Measurements from ENCODE around the gene TBC1D5.

Gene TBC1D5

DNA sequence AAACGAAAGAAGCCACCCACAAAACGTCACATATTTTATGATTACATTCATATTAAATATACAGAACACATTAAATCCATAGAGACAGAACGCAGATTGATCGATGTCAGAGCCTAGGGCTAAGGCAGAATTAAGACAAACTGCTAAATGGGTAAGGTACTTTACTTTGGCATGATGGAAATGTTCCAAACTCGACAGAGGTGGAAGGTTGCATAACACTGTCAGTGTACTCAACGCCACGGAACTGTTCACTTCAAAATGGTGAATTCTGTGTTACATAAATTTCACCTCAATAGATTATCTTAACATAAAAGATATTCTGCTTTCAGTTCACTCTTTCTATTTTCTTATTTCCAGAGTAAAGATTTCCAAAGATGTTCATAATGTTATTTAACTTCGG lies 158.4 kb downstream of the TBC1D5 start:
- DNase-seq = no peak

DNA sequence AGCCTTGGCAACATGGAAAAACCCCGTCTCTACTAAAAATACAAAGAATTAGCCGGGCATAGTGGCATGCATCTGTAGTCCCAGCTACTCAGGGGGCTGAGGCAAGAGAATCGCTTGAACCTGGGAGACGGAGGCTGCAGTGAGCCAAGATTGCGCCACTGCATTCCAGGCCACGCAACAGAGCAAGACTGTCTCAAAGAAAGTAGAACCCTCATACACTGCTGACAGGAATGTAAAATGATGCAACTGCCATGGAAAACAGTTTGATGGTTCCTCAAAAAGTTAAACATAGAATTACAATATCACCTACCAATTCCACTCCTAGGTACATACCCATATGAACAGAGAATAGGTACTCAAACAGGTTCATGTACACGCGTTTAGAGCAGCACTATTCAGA lies 158.9 kb downstream of the TBC1D5 start:
- no peak for DNase-seq

DNA sequence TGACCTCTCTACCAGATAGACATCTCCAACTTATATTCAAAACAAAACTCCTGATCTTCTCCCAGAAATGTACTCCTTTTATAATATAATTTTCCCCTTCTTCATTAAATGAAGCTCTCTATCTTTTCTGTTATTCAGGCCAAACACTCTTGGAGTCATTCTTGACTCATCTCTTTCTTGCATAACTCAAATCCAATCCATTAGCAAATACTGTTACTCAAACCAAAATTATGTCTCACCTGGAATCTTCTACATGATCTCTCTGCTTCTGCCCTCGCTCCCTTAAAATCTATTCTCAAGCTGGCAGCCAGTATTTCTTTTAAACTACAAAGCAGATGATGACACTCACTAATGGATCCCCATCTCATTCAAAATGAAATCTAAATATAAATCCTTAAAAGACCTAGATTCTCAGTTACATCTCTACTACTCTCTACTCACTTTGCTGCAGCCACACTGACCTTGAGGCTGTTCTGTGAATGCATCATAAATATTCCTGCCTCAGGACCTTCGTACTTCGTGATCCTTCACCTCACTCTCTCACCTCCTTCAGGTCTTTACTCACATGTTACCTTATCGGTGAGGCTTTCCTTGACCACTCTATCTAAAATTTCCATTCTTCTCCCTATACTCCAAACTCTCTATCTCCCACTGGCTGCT lies 160.9 kb downstream of the TBC1D5 start:
- no peak for DNase-seq

DNA sequence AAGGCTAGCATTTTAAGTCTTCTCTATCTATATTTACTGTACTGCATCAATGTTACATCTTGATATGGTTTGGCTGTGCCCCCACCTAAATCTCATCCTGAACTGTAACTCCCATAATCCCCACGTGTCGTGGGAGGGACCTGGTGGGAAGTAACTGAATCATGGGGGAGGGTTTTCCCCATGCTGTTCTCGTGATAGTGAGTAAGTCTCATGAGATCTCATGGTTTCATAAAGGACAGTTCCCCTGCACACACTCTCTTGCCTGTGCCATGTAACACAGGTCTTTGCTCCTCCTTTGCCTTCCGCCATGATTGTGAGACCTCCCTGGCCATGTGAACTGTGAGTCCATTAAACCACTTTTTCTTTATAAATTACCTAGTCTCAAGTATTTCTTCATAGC lies 161.5 kb downstream of the TBC1D5 start:
- DNase-seq = no peak

DNA sequence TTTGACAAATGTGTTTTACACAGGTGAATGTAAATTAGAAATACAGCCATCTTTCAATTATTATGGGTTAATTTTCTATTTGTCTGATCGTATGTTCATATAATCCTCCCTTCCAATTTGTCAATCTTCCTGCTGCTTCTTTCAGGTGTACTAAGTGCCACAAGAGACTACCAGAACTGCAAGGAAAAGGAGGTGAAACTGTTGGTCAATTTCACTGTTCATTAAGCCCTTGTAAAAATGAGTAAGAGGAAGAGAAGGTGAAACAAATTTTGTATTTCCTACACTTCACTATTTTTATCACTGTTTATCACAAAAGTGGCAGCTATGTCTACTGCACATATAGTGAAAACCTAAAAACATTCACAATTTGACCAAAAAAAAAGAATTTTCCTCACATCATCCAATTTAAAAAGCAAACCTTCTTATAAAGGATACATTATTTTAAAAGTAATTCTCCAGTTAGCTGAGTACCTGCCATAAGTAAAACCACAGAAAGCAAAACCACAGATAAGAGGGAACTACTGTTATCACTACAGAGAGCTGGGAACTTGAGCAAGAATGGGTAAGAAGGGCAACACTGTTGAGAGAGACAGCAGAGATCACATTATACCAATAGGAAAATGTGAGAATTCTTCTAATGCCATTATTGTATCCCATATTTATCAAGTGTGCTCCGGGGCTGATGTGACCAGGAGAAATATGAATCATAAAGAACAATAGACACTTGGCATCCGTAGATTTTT lies 163.0 kb downstream of the TBC1D5 start:
- DNase-seq = no peak

DNA sequence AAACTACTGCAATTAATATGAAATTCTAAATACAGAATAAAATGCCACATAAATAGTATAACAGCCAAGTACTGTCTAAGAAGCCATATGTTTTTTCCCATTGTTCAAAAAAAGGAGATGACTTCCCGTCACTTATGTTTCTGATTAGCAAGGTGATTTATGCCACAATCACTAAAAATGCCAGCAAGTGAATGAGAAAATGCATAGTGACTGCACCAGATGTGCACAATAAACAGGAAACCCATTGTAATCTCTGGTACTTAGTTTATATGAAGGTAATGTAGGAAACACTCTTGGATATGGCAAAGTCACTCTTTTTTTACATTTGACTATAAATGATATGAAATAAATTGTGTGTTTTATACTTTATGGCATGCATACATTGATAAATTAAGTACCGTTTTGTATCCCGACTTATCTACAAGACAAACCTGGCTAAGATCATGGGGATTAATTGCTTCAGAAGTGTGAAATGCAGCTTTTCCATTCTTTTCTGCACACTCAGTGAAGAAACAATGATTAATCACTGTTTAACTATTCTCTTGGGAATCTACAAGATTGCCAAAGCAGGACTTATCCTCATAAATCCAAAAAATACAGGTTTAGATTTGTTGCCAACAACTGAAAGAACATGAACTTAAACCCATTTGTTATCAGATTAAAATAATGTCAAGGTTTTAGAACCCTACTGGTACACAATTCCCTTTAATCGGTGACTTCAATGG lies 164.5 kb downstream of the TBC1D5 start:
- no peak for DNase-seq

DNA sequence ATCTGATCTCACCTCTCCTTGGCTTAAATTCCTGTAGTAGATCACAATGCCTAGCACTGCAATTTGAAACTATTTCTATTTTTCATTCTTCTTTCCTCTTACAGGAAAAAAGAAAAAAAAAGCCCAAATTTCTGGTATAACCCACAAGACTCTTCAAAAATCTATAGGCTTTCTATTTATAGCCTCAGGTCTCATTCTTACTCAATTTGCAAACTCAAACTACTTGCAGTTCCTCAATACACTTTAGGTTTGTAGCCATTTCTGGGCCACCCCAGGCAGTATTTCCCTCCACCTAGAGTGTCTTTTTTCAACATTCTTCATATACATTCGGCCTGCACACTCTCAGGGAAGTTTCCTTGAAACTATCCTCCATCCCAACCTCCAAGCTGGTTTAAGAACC lies 169.0 kb downstream of the TBC1D5 start:
- no peak for DNase-seq

DNA sequence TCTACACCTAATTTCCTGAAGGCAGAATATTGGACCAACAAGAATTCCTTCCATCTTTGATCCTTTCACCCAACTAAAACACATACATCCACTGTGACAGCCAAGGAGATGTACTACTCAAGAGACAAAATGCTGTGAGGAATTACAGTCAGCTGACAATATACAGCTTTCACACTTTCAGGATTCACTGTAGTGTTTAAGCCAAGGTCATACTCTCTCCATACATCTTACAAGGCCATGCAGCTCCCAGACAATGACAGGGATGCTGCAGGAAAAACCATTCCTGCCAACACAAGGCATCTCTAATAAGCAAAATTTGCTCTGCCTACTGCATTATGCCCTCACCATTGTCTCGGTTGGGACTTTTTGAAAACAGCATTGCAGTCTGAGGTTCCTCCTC lies 170.7 kb downstream of the TBC1D5 start:
- no peak for DNase-seq

DNA sequence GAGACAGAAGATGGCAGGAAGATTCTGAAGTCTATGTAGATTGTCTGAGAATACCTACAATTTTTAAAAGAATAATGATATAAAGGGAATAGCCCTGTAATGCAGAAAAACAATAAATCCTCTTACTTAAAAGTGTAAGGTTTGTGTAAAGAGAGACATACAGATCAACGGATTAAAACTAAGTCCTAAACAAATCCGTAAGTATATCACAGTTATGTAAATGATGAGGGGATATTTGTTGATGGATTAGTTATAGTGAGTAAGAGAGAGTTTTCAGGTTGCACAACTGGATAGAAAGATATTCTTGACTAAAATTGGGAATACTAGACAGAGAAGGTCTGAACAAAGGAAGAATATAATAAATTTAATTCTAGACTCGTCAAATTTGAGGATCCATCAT lies 179.6 kb downstream of the TBC1D5 start:
- DNase-seq = no peak

DNA sequence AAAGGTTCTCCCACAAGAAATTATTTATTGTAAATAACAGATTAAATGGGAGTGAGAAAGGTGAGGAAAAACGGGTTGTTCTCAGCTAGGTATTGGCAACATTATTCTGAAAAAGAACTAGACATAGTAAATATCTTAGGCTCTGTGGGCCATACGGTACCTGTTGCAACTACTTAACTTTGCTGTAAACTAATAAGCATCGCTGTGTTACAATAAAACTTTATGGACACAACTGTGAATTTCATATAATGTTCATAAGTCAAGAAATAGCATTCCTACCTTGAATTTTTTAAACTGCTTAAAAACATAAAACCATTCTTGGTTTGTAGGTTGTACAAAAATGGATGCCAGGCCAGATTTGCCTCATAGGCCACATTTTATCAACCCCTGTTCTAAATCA lies 183.9 kb downstream of the TBC1D5 start:
- no peak for DNase-seq

DNA sequence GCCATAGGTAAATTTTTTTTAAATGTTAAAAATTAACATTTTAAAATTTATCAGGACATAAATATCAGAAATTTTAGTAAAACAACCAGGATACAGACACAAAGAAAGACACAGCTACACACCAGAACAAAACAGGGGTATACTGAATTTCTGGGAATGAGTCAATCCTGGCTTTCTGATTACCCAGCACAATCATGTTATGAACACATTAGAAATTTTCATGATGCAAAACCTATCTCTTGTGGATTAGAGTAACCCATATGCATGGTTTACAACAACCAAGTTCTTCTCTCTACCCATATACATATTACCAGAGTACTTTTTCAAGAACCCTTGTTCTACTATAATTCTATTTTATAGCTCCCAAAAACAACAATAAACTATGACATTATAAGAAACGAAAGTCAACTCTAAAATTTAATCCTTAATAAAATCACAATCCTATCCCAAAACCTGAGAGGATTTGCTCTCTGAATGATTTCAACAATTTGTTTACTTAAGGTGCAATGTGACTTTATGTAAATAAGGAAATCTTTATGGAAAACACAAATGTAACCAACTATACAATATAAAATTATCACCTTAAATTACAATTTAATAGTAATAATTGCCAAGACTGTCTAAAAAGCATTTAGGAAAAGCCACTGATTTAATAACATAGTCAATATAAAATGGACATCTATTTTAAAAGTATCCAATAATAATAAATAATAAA lies 184.5 kb downstream of the TBC1D5 start:
- DNase-seq = no peak

DNA sequence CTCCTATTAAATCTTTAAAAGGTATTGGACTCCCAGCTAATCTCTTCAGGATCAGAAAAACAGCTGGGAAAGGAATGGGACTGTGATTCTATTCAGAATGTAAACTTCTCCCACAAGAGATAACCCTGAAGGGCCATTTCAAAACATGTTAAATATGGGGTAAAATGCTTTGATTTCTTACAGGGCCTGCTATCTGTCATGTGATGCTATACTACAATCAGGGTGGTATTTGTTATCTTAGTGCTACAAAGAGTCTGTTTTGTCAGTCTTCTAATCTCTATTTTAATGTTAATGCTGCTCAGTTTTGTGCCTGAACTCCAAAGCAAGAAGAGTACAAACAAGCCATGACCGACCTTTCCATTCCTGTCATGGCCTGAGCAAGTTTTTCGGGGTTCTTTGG lies 186.9 kb downstream of the TBC1D5 start:
- DNase-seq = no peak

DNA sequence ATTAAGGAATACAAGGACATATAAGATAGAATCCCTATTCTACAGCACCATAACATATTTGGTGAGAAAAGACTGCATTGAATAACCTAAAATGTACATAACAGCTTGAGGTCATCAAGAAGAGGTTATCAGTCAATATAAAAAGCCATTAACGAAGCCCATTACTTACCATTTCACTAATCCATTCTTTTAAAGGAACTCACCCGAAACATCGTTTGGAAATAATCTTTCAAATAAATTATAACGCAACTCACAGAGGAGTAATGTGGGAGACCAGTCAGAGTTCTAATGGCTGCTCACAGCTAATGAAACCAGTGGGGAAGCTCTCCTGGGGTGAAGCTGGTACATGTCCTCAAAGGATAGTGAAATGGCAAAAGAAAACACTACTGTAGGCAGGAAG lies 188.4 kb downstream of the TBC1D5 start:
- no peak for DNase-seq

DNA sequence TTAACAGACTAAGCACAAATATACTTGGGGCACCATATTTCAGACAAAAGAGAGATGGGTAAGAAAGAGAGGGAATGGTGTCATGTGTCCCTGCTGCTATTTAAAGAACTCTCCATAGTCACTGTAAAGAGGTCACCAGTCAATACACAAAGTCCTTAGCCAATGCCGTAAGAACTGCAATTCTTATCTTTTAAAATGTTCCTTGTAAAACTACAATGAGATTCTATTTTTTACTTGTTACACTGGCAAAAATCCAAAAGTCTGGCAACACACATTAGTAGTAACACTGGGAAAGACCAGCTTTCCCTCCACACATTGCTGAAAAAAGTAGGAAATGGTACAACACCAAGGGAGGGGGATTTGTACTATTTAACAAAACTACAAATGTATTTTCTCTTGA lies 189.4 kb downstream of the TBC1D5 start:
- no peak for DNase-seq

DNA sequence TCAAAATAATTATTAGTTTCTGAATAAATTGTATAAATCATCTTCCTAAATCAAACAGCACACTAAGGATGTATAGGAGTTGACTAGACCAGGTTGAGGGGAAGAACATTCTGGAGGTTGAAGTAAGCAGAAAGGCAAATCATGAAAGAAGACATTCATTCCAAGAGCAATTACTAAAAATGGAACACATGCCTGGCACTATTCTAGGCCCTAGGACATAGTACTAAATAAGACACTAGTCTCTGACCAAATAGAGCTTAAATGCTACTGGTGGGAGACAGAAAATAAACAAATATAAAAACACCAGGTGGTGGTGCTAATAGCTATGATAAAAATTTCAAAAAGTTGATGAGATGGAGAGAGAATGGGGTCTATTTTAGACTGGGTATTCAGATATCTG lies 190.1 kb downstream of the TBC1D5 start:
- no peak for DNase-seq

DNA sequence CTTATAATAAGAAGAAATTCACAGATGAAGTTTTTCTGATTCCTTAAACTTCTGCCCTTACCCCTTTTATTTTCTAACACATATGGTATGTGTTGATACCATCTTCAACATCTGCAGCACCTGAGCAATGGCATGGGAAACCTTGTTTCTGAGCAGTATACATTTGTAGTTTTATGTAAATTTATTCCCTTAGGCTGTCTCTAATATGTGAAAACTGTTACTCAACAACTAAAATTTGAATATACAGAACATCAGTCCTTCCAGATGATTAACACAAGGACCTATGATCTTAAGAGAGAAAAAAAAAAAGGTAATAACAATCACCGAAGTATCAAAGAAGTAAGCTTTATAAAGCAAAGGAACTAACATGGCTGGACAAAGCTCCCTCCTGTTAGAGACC lies 190.5 kb downstream of the TBC1D5 start:
- no peak for DNase-seq

DNA sequence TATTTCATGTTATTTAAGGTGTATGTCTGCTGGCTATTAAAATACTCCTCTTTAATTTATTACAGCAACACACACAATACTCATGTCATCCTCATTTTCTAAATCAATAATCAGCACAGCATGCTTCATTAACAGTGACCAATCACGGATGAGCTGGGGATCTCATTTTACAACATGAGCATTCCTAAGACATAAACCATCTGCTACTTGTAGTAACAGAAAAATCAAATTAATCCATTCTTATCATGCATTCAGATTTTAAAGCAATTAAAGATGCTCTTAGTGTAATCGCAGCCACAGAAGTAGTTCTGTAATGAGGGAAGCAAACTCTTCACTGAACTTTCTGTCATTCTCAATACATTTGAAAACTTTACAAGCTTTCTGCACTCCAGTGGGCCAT lies 191.1 kb downstream of the TBC1D5 start:
- no peak for DNase-seq

DNA sequence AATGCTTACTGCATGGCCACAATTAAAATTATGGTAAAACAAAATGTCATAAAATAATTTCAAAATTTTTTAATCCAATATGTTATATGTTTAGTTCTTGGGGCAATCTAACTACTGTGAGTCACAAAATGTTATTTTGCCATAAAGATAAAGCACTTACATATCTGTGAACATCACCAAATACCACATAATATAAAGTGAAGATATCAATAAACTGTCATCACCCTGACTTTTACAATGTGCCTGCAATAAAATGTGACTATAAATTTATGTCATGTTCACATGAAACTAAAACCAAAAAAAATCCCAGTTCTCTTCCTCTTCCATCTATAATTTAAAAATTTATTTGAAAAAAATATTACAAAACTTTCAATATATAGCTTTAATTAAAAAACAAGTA lies 191.8 kb downstream of the TBC1D5 start:
- DNase-seq = no peak

DNA sequence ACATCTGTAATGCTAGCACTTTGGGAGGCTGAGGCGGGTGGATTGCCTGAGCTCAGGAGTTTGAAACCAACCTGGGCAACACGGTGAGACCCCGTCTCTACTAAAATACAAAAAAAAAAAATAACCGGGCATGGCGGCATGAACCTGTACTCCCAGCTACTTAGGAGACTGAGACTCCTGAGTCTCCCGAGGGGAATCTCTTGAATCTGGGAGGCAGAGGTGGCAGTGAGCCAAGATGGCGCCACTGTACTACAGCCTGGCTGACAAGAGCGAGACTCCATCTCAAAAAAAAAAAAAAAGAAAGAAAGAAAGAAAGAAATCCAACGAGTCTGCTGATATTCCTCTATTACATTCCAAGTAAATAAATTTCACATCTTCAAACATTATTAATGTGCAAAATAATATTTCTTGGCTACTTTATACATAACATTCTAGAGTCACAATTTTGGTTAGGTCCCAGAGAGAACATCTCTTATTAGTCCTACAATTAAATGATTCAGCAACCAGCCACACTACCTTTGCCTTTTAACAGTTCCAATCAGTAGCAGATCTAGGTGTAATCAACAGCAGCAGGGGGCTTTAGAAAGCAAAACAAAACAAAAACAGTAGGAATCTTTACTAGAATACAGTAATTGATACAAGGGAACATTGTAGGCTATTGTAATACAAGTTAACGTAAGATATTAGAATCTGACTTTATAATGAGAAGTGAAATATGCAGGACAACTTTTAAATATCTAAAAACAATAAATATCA lies 195.8 kb downstream of the TBC1D5 start:
- DNase-seq = no peak

DNA sequence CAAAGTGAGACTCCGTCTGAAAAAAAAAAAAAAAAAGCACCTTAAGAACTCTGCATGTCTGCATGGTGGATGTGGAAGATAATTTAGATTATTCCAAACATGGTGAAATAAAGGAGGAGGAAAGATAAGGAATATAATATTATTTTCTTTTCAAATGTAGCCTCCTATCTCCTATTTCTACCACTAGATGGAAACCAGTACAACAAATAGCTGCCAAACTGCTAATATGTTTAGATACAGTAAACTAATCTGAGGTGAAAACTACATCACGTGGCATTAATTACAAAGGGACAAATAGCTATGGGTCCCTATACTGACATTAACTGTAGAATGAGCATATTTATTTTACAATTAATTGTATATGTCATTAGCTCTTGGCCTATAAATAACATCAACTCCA lies 197.8 kb downstream of the TBC1D5 start:
- DNase-seq = no peak

DNA sequence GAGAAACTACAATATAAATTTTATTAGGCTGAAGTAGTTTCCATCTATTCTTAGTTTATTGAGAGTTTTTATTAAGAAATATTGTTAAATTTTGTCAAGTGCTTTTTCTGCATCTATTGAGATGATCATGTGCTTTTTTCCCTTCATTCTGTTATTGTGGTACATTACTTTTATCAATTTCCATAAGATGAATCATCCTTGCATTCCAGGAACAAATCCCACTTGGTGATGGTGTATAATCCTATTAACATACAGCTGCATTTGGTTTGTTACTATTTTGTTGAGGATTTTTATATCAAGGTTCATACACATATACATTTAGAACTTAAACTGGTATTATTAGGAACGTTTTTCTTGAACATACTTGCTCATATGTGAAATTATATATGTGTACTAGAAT lies 199.8 kb downstream of the TBC1D5 start:
- DNase-seq = no peak

DNA sequence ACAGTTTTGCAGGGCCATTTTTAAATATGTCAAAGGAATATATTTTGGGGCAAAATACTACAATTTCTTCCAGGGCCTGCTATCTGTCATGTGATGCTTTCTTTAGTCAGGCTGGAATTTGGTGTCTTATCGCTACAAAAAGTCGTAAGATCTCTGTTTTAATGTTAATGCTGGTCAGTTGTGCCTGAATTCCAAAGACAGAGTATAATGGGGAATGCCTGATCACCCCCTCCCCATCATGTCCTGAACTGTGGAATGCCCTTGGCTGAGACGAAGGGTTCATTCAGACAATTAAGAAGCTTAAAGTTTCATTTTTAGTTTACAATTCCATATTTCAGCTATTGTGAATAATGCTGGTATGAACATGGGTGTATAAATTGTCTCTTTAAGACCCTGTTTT lies 203.0 kb downstream of the TBC1D5 start:
- no peak for DNase-seq

DNA sequence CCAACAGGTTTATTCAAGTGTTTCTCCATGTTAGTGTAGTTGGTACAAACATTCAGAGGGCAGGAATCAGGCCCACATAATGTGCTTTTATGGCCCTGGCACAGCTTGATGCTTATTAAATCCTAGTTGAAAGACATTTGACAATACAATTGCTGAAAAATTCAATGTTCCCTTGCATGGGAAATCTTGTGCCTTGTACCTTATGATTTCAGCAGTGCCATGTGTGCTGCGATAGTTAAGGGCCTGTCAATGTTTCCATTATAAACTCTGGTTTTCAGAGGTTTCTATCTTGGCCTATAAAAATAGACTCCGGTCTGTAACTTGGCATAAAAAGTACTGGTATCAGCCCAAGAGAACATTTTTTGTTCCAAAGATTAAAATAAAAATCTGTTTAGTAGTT lies 207.2 kb downstream of the TBC1D5 start:
- DNase-seq = no peak
